Measurements from ENCODE around the gene CABP7. TPM values are rescaled to one million over a fixed set of nuclear protein-coding genes. Genes with fewer than 3 reads are reported as not detected.
A peak's percentile ranks its signal among the peaks of the same experiment; 100 is the strongest.

CABP7 gene
- total and polyA plus RNA-seq, 2 experiments from 2014 or later = 0.06 to 0.24 TPM

GRCh38 chr22:29720811-29721323 is 1.1 kb downstream of the CABP7 start:
- DNase-seq (ENCODE audit: low spot score) = no peak
- H4K20me1 ChIP-seq (replicated peaks; ENCODE audit: insufficient read depth) = no peaks in the 10 kb centered on the region

GRCh38 chr22:29722151-29722550 is 2.3 kb downstream of the CABP7 start:
- Mint-ChIP-seq H3K36me3 (ENCODE audit: low read depth) (no peaks in the 10 kb centered on the region), H3K4me1 (peaks cover 13% of the 10 kb centered on the region; the same call in 2 of the 3 replicates), H3K27me3 (ENCODE audit: insufficient read depth, low read depth, poor library complexity) (peaks cover 43% of the 10 kb centered on the region), H3K4me3 (no peak overlapping the region), H3K27ac (no peak overlapping the region), H3K9me3 (no peaks in the 10 kb centered on the region)
- Histone ChIP-seq H3K9me2 (ENCODE audit: insufficient read depth) (no peaks in the 10 kb centered on the region), H3K4me2 (no peak overlapping the region), H3K4me1 (ENCODE audit: insufficient read depth) (no peaks in the 10 kb centered on the region; the same call in 1 of the 2 replicates), H2AFZ (no peak overlapping the region), H4K20me1 (replicated peaks; ENCODE audit: insufficient read depth) (no peaks in the 10 kb centered on the region), H3F3A (replicated peaks; ENCODE audit: low read depth) (peaks cover 3% of the 10 kb centered on the region; the same call in 1 of the 2 replicates), H3K4me3 (no peak overlapping the region), H3K27ac (ENCODE audit: low read depth) (no peak overlapping the region), H3K79me2 (replicated peaks; ENCODE audit: insufficient read depth) (no peaks in the 10 kb centered on the region), H3K36me3 (ENCODE audit: insufficient read depth) (no peaks in the 10 kb centered on the region), H3K27me3 (ENCODE audit: insufficient read depth) (peaks cover 51% of the 10 kb centered on the region)
- TF ChIP-seq ETS1 (IDR thresholded peaks at IDR 0.05) (no peak), ZNF331 (CRISPR knock-in tag; IDR thresholded peaks at IDR 0.05; ENCODE audit: low read depth) (no peak), CTCF (conservative IDR thresholded peaks at IDR 0.05; ENCODE audit: low read depth in 2 of 2) (no peak), NANOG (IDR thresholded peaks at IDR 0.05; ENCODE audit: borderline replicate concordance) (no peak), REST (IDR thresholded peaks at IDR 0.05; ENCODE audit: unreplicated experiment) (no peak)
- no peak for ATAC-seq
- DNase-seq (ENCODE audit: low spot score) = no peak

More at GRCh38 chr22:29720811-29721323, 1.1 kb downstream of the CABP7 start:
- Mint-ChIP-seq H3K27me3 (ENCODE audit: insufficient read depth, low read depth, poor library complexity) (peaks cover 46% of the 10 kb centered on the region), H3K4me1 (peaks cover 10% of the 10 kb centered on the region; the same call in 2 of the 3 replicates), H3K27ac (no peak overlapping the region), H3K9me3 (no peaks in the 10 kb centered on the region), H3K4me3 (no peak overlapping the region), H3K36me3 (ENCODE audit: low read depth) (no peaks in the 10 kb centered on the region)
- Histone ChIP-seq H3K4me2 (peak overlapping the region; percentile 87), H3K36me3 (ENCODE audit: insufficient read depth) (no peaks in the 10 kb centered on the region), H3K27me3 (ENCODE audit: insufficient read depth) (peaks cover 54% of the 10 kb centered on the region), H2AFZ (peak overlapping the region; percentile 72; the same call in 1 of the 2 replicates), H3K27ac (ENCODE audit: low read depth) (no peak overlapping the region), H3K79me2 (replicated peaks; ENCODE audit: insufficient read depth) (no peaks in the 10 kb centered on the region), H3K4me1 (ENCODE audit: insufficient read depth) (no peaks in the 10 kb centered on the region; the same call in 1 of the 2 replicates), H3F3A (replicated peaks; ENCODE audit: low read depth) (0 out of 2 replicates have a peak, but pooled peaks cover 3% of the 10 kb centered on the region), H3K4me3 (peak overlapping the region; percentile 60), H3K9me2 (ENCODE audit: insufficient read depth) (no peaks in the 10 kb centered on the region)
- TF ChIP-seq EZH2 (IDR thresholded peaks at IDR 0.05; ENCODE audit: low read depth, unreplicated experiment) (peak; percentile 65), JUNB (IDR thresholded peaks at IDR 0.05; ENCODE audit: unreplicated experiment) (no peak)
- ATAC-seq = no peak
